NCI-H1417 treated with DMSO at 0.1 percent for 48 hours (cell line): ENCODE measurements around the gene BLOC1S3.
"Not testable (repeated sequence)": the region's sequence is repeated elsewhere in the genome, so short reads cannot be mapped to it uniquely, and the experiment has no call there.

Experiments used
- DNase-seq: peaks from one replicate; lab custom pipeline; 2025; lab: John Stamatoyannopoulos, UW

Gene BLOC1S3

DNA sequence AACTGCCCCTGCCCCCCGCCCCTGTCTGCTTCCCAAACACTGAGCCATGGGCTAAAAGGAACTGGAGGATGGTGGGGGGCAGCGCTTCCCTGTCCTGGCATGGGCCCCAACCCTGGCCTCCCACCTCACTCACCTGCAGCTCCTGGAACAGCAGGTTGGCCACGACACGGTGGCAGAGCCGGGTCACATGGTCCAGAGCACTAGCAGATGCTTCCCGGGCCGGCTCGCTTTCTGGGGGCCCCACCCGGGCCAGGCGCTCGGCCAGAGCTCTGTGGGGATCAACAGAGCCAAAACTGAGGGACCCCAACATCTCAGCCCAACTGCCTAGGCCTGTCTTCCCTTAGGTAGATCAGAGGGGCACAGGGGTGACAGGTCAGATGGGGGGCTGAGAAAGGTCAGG lies 46.1 kb downstream of the BLOC1S3 start:
- no peak for DNase-seq

DNA sequence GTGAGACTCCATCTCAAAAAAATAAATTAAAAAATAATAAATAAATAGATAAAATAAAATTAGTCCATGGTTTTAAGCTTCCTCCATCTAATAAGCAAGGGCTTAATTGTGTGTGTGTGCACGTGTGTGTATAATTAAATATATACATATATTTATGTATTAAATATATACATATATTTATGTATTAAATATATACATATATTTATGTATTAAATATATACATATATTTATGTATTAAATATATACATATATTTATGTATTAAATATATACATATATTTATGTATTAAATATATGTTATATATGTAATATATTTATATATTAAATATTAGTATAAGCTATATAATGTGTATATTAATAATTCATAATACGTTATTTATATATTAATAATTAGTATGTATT lies 50.5 kb downstream of the BLOC1S3 start:
- DNase-seq, result not testable (repeated sequence)
